Renal cortical epithelial cell (primary cell): Measurements from ENCODE around the gene RASA3. TPM values are rescaled to one million over a fixed set of nuclear protein-coding genes. Genes with fewer than 3 reads are reported as not detected.

Experiments used
- DNase-seq: peaks from one replicate; pipeline ENCODE4 v3.0.0-alpha.2; 2011; ENCODE audit warnings: low read depth
- total RNA-seq: library from RNA; depleted of rRNA; stranded (reverse); fragments of >200 nt; gene quantifications from 2 replicates; pipeline ENCODE4 v1.2.3, GENCODE V29; 2014

Gene RASA3
- total RNA-seq, 1 donor from 2014 or later = 10.9 TPM

- no peak for DNase-seq
Observed at GRCh38 chr13:114019367-114019766, 113.1 kb downstream of the RASA3 start.

GRCh38 chr13:114018461-114019055, 113.9 kb downstream of the RASA3 start:
- no peak for DNase-seq

- no peak for DNase-seq
Observed at GRCh38 chr13:114017966-114018365, 114.5 kb downstream of the RASA3 start.

- DNase-seq = no peak
Observed at GRCh38 chr13:114017028-114017630, 115.3 kb downstream of the RASA3 start.

GRCh38 chr13:114016321-114017027, 115.9 kb downstream of the RASA3 start:
- DNase-seq = no peak

- DNase-seq = peak; percentile 13
Observed at GRCh38 chr13:114015969-114016295, 116.5 kb downstream of the RASA3 start.

- peak; percentile 77 for DNase-seq
Observed at GRCh38 chr13:114015111-114015968, 117.1 kb downstream of the RASA3 start.

GRCh38 chr13:114013952-114014629, 118.3 kb downstream of the RASA3 start:
- no peak for DNase-seq

GRCh38 chr13:114013336-114013735, 119.1 kb downstream of the RASA3 start:
- no peak for DNase-seq

- no peak for DNase-seq
Observed at GRCh38 chr13:114012921-114013320, 119.5 kb downstream of the RASA3 start.

- DNase-seq = no peak
Observed at GRCh38 chr13:114012141-114012540, 120.3 kb downstream of the RASA3 start.

GRCh38 chr13:114011226-114011625, 121.2 kb downstream of the RASA3 start:
- no peak for DNase-seq

- DNase-seq = no peak
Observed at GRCh38 chr13:114010401-114011101, 121.9 kb downstream of the RASA3 start.

- no peak for DNase-seq
Observed at GRCh38 chr13:114009590-114010400, 122.6 kb downstream of the RASA3 start.

GRCh38 chr13:114008964-114009589, 123.3 kb downstream of the RASA3 start:
- no peak for DNase-seq

- no peak for DNase-seq
Observed at GRCh38 chr13:114007566-114007965, 124.9 kb downstream of the RASA3 start.

- no peak for DNase-seq
Observed at GRCh38 chr13:114005206-114005724, 127.2 kb downstream of the RASA3 start.

GRCh38 chr13:114004420-114005205, 127.8 kb downstream of the RASA3 start:
- DNase-seq = no peak
